Lung (tissue), 12 donors: ENCODE data around the gene AGMO. TPM values are rescaled to one million over a fixed set of nuclear protein-coding genes. Genes with fewer than 3 reads are reported as not detected.

ENCODE experiments used
- ATAC-seq: fragments of 200-7000 bp; cut with Tn5 transposase; one replicate; pipeline ENCODE4 v1.9.1; 2020; ENCODE audit warnings: moderate number of reproducible peaks; ENCODE audit not compliant: insufficient read depth, low FRiP score
- DNase-seq, 3 donors: peaks; one replicate each; pipeline ENCODE4 v3.0.0-alpha.2; 2013 to 2017
- H3K27ac ChIP-seq, 2 donors: one replicate each; pipeline ENCODE4 v1.5.1; 2013; ENCODE audit warnings: mild to moderate bottlenecking in 2 of 2, moderate library complexity in 2 of 2, control low read depth in 1 of 2, inconsistent platforms in 1 of 2, low read depth in 1 of 2, low read length in 1 of 2
- H3K27me3 ChIP-seq, 3 donors: one replicate each; pipeline ENCODE4 v1.5.1; 2013; ENCODE audit warnings: low read length in 2 of 3; ENCODE audit not compliant: control insufficient read depth in 3 of 3, insufficient read depth in 3 of 3
- H3K36me3 ChIP-seq, 4 donors: one replicate each; pipeline ENCODE4 v1.5.1; 2013; ENCODE audit warnings: low read length in 4 of 4, mild to moderate bottlenecking in 1 of 4, moderate library complexity in 1 of 4; ENCODE audit not compliant: control insufficient read depth in 4 of 4, insufficient read depth in 4 of 4
- H3K4me1 ChIP-seq, 5 donors: one replicate each; pipeline ENCODE4 v1.5.1; 2013; ENCODE audit warnings: low read length in 5 of 5, mild to moderate bottlenecking in 2 of 5, moderate library complexity in 1 of 5; ENCODE audit not compliant: control insufficient read depth in 5 of 5, insufficient read depth in 5 of 5
- H3K4me3 ChIP-seq: one replicate; pipeline ENCODE4 v1.5.1; 2013; ENCODE audit warnings: mild to moderate bottlenecking, control low read depth, moderate library complexity
- H3K9ac ChIP-seq, 2 donors: one replicate each; pipeline ENCODE4 v1.5.1; 2013; ENCODE audit warnings: low read length in 2 of 2, control low read depth in 1 of 2; ENCODE audit not compliant: insufficient read depth in 1 of 2
- H3K9me3 ChIP-seq, 4 donors: one replicate each; pipeline ENCODE4 v1.5.1; 2013; ENCODE audit warnings: low read length in 3 of 4, mild to moderate bottlenecking in 1 of 4, moderate library complexity in 1 of 4; ENCODE audit not compliant: control insufficient read depth in 4 of 4, insufficient read depth in 3 of 4
- WGBS, 2 donors: extraction: QIAGEN DNeasy Blood & Tissue Kit; methylation state at CpG; one replicate each; pipeline ENCODE4 v1.1.7; 2013; 5-methylcytosine and 5-hydroxymethylcytosine counted together
- polyA plus RNA-seq, 2 donors: library from polyadenylated mRNA; stranded (reverse); fragments of 200-250 nt; gene quantifications; one replicate each; pipeline ENCODE4 v1.2.1, GENCODE V29; 2013
- total RNA-seq, 2 donors: library from RNA; depleted of rRNA in 1 of 2; stranded (reverse); fragments of >200 nt in 1 of 2; gene quantifications; one replicate each; pipeline ENCODE4 v1.2.1, GENCODE V29; 2014 to 2021
- TF ChIP-seq, protein P1 (sequence below): IDR thresholded peaks from 2 replicates; pipeline ENCODE4 v1.5.1; 2012; ENCODE audit warnings: mild to moderate bottlenecking; ENCODE audit errors: control extremely low read depth, extremely low read depth
- donor health status: control.
- donor health status: control.
- donor health status: Bipolar disorder and iron deficiency.
- donor health status: healthy.
- donor health status: DM: yes; HTN: yes; CAD: no.

AGMO gene
- total and polyA plus RNA-seq, 4 donors, result 0.03 to 0.74 (median 0.11) TPM

DNA sequence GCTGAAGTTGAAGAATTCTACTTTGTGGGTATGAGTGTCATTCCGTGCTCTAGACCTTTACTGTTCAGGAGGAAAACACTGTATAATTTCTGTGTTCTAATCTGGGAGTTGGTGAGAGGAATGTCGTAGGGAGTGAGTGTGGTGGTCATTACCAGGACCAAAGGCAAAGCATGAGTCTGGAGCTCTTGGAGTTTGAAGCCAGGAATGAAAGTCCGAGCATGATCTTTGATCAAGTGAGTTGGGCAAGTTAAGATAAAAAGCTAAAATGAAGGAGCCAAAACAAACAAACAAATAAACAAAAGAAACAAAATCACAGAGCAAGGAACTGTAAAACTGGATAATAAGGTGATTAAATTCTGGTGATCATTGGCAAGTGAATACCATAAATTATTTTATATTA lies 161.4 kb downstream of the AGMO start:
- DNase-seq, result no peak
- H3K9ac ChIP-seq, result no peak overlapping the region
- H3K36me3 ChIP-seq, result no peaks in the 10 kb centered on the region
- H3K27me3 ChIP-seq, result no peaks in the 10 kb centered on the region
- H3K4me1 ChIP-seq, result no peaks in the 10 kb centered on the region
- ATAC-seq, result no peak
- H3K4me3 ChIP-seq, result no peak overlapping the region
- H3K27ac ChIP-seq, result no peak overlapping the region
- H3K9me3 ChIP-seq, result peaks cover 0 to 7% (median 0%) of the 10 kb centered on the region in 4 donors
- WGBS, 2 donors, result 61 to 66% methylated on average over 3 of the region's 3 CpGs
- TF ChIP-seq, protein P1, sequence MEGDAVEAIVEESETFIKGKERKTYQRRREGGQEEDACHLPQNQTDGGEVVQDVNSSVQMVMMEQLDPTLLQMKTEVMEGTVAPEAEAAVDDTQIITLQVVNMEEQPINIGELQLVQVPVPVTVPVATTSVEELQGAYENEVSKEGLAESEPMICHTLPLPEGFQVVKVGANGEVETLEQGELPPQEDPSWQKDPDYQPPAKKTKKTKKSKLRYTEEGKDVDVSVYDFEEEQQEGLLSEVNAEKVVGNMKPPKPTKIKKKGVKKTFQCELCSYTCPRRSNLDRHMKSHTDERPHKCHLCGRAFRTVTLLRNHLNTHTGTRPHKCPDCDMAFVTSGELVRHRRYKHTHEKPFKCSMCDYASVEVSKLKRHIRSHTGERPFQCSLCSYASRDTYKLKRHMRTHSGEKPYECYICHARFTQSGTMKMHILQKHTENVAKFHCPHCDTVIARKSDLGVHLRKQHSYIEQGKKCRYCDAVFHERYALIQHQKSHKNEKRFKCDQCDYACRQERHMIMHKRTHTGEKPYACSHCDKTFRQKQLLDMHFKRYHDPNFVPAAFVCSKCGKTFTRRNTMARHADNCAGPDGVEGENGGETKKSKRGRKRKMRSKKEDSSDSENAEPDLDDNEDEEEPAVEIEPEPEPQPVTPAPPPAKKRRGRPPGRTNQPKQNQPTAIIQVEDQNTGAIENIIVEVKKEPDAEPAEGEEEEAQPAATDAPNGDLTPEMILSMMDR, result no peak

- Histone ChIP-seq H3K9me3 (peaks cover 0 to 7% (median 0%) of the 10 kb centered on the region in 4 donors), H3K4me1 (no peaks in the 10 kb centered on the region), H3K27ac (no peak overlapping the region), H3K4me3 (no peak overlapping the region), H3K36me3 (no peaks in the 10 kb centered on the region), H3K9ac (no peak overlapping the region), H3K27me3 (no peaks in the 10 kb centered on the region)
- DNase-seq (no peak), ATAC-seq (no peak)
- TF ChIP-seq, protein P1, result no peak
- 65 to 66% methylated on average over 2 of the region's 2 CpGs for WGBS, 2 donors
Measured at GRCh38 chr7:15399441-15399840, 162.4 kb downstream of the AGMO start.

DNA sequence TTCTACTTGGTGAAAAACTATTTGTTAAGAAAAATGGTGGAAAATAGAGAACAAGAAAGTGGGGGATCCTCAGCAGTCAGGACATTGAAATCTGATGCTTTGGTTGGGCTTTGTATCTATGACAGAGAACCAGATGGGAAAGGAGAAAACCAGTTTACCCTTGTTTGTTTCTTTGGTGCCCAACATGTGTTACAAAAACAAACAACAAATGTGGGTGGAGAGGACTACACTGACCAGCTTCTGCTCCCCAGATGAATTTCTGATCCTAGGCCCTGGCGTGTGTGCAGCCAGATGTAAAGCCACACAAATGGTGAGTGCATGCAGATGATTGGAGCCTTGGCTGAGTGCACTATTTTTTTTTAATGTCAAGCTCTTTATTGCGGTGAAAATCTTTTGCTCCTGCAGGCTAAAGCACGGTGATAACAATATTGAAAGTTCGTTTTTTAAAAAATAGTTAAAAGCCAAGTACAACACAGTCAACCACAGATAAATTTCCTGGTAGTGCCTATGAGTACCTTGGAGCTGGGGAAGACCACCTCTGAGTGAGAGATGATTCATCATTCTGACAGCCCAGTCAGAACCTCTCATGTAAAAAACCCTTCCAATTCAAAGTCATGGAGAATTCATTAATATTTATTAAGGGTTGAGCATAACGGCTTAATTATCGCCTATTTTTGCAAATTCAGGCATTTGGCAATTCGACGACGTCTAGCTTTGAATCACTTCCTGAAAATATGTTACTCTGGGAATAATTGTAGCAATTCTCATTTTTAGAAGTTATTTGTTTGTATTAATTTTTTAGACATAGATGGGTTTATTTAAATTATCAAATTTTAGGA lies 163.7 kb downstream of the AGMO start:
- Histone ChIP-seq H3K9ac (no peak overlapping the region), H3K36me3 (no peaks in the 10 kb centered on the region), H3K27ac (no peak overlapping the region), H3K27me3 (no peaks in the 10 kb centered on the region), H3K9me3 (peaks cover 0 to 7% (median 0%) of the 10 kb centered on the region in 4 donors), H3K4me3 (no peak overlapping the region), H3K4me1 (no peaks in the 10 kb centered on the region)
- TF ChIP-seq, protein P1, result no peak
- DNase-seq (no peak), ATAC-seq (no peak)
- WGBS, 2 donors, result 90 to 91% methylated on average over 9 of the region's 9 CpGs
